HepG2 (cell line): Measurements from ENCODE around the gene RPS19BP1. TPM values are rescaled to one million over a fixed set of nuclear protein-coding genes. Genes with fewer than 3 reads are reported as not detected.

Experiments used
- ATAC-seq: fragments of 200-7000 bp; cut with Tn5 transposase; 3 replicates; pipeline ENCODE4 v1.9.1; 2020; ENCODE audit warnings: mild to moderate bottlenecking, moderate library complexity
- BruUV-seq: library from RNA; stranded (reverse); fragments of 400-500 nt; replicated peaks from 2 replicates; lab custom pipeline; 2021; lab: Mats Ljungman, UMichigan
- CTCF ChIA-PET: fragments of 300-600 bp; formaldehyde crosslinking; extraction: SDS; loops from one replicate; lab custom pipeline; 2021; ENCODE audit warnings: low total read pairs, inconsistent platforms, low intra/inter-chr PET ratio; lab: Yijun Ruan, JAX
- POLR2A ChIA-PET: fragments of 350-600 bp; sonication (Branson Sonifier 250); formaldehyde crosslinking; loops from one replicate; lab custom pipeline; 2020; ENCODE audit warnings: antibody characterized with exemption, inconsistent platforms; lab: Yijun Ruan, JAX
- DNase-seq: peaks from one replicate; pipeline ENCODE4 v3.0.0-alpha.2; 2015; ENCODE audit warnings: low spot score
- FAIRE-seq: peaks from 3 replicates; lab custom pipeline; 2011; peaks lifted over from hg19 to GRCh38; lab: Jason Lieb, UNC
- H2AFZ ChIP-seq: one replicate; pipeline ENCODE4 v1.6.1; 2011; ENCODE audit warnings: low read length, inconsistent platforms
- H3K27ac ChIP-seq: fragments of 300-600 bp; 3 replicates; pipeline ENCODE4 v1.8.0; 2011; ENCODE audit warnings: mixed run types, mild to moderate bottlenecking, mixed read lengths, low read length, inconsistent platforms; ENCODE audit not compliant: insufficient read depth; ENCODE audit errors: extremely low read length
- H3K27me3 ChIP-seq, 2 experiments: fragments of 200-600 bp in 1 of 2; 2 replicates in 1 of 2; 3 replicates in 1 of 2; pipeline versions ENCODE4 v1.6.0 to v1.8.0; 2011; ENCODE audit warnings: low read length in 2 of 2, mild to moderate bottlenecking in 2 of 2, moderate library complexity in 2 of 2, inconsistent platforms in 1 of 2; ENCODE audit not compliant: insufficient read depth in 2 of 2, control insufficient read depth in 1 of 2
- H3K36me3 ChIP-seq, 2 experiments: fragments of 200-600 bp in 1 of 2; replicated peaks in 1 of 2; 2 replicates in 1 of 2; 3 replicates in 1 of 2; pipeline versions ENCODE4 v1.5.1 to v1.8.0; 2011; ENCODE audit warnings: low read length in 2 of 2, inconsistent platforms in 1 of 2; ENCODE audit not compliant: insufficient read depth in 2 of 2, control insufficient read depth in 1 of 2
- H3K4me1 ChIP-seq: 2 replicates; pipeline ENCODE4 v1.5.1; 2012; ENCODE audit warnings: low read length, inconsistent platforms; ENCODE audit not compliant: insufficient read depth
- H3K4me2 ChIP-seq: 2 replicates; pipeline ENCODE4 v1.6.0; 2011; ENCODE audit warnings: low read depth, low read length, inconsistent platforms
- H3K4me3 ChIP-seq, 3 experiments: fragments of 200-600 bp in 1 of 3; sonication (generic), shearing (Covaris generic) in 1 of 3; replicated peaks in 1 of 3; 2 replicates each; pipeline ENCODE4 v1.5.1; 2011 to 2016; ENCODE audit warnings: low read length in 3 of 3, inconsistent platforms in 2 of 3, low read depth in 2 of 3, mild to moderate bottlenecking in 2 of 3, control low read depth in 1 of 3, mixed read lengths in 1 of 3; ENCODE audit not compliant: insufficient read depth in 1 of 3
- H3K79me2 ChIP-seq: one replicate; pipeline ENCODE4 v1.6.1; 2011; ENCODE audit warnings: low read length, inconsistent platforms; ENCODE audit not compliant: insufficient read depth
- H3K9ac ChIP-seq: 2 replicates; pipeline ENCODE4 v1.6.0; 2011; ENCODE audit warnings: mild to moderate bottlenecking, low read depth, low read length, inconsistent platforms; ENCODE audit not compliant: insufficient read depth
- H3K9me3 ChIP-seq: 2 replicates; pipeline ENCODE4 v1.5.1; 2012; ENCODE audit warnings: mild to moderate bottlenecking, low read length
- H4K20me1 ChIP-seq: 2 replicates; pipeline ENCODE4 v1.6.0; 2011; ENCODE audit warnings: inconsistent platforms, mild to moderate bottlenecking, low read length, moderate library complexity; ENCODE audit not compliant: insufficient read depth
- DPF2 ChIP-seq: sonication (generic); formaldehyde crosslinking; IDR thresholded peaks from 2 replicates; pipeline ENCODE4 v1.4.0; 2020; ENCODE audit warnings: mild to moderate bottlenecking, low read depth, missing genetic modification reagents, borderline replicate concordance
- GATAD1 ChIP-seq: IDR thresholded peaks from 2 replicates; pipeline ENCODE4 v1.6.1; 2016; ENCODE audit warnings: missing genetic modification reagents, missing compliant biosample characterization
- GMEB1 ChIP-seq: sonication (generic); formaldehyde crosslinking; IDR thresholded peaks from 2 replicates; pipeline ENCODE4 v1.5.1; 2020; ENCODE audit warnings: missing genetic modification reagents, mild to moderate bottlenecking, borderline replicate concordance
- GZF1 ChIP-seq: sonication (generic); formaldehyde crosslinking; IDR thresholded peaks from 2 replicates; pipeline ENCODE4 v1.5.1; 2020; ENCODE audit warnings: mild to moderate bottlenecking, missing genetic modification reagents
- KDM5B ChIP-seq: sonication (generic); formaldehyde crosslinking; IDR thresholded peaks from 2 replicates; pipeline ENCODE4 v1.4.0; 2020; ENCODE audit warnings: missing genetic modification reagents, mild to moderate bottlenecking, borderline replicate concordance
- MXI1 ChIP-seq: IDR thresholded peaks from 3 replicates; pipeline ENCODE4 v1.6.1; 2012; ENCODE audit warnings: low read depth, low read length, inconsistent platforms, borderline replicate concordance
- PITX1 ChIP-seq: sonication (generic); formaldehyde crosslinking; IDR thresholded peaks from 2 replicates; pipeline ENCODE4 v1.5.1; 2020; ENCODE audit warnings: mild to moderate bottlenecking, missing genetic modification reagents
- SIX4 ChIP-seq: sonication (generic); formaldehyde crosslinking; IDR thresholded peaks from 2 replicates; pipeline ENCODE4 v1.4.0; 2020; ENCODE audit warnings: missing genetic modification reagents
- SPEN ChIP-seq: sonication (generic); formaldehyde crosslinking; IDR thresholded peaks from 2 replicates; pipeline ENCODE4 v1.5.1; 2020; ENCODE audit warnings: low read depth, mild to moderate bottlenecking, missing genetic modification reagents
- ZMAT5 ChIP-seq: sonication (generic); formaldehyde crosslinking; IDR thresholded peaks from 2 replicates; pipeline ENCODE4 v1.5.0; 2020; ENCODE audit warnings: mild to moderate bottlenecking, low read depth, missing genetic modification reagents, borderline replicate concordance
- ZMYM3 ChIP-seq: sonication (generic); formaldehyde crosslinking; IDR thresholded peaks from 2 replicates; pipeline ENCODE4 v1.5.1; 2020; ENCODE audit warnings: mild to moderate bottlenecking, missing genetic modification reagents
- ZNF7 ChIP-seq: IDR thresholded peaks from 2 replicates; pipeline ENCODE4 v1.6.1; 2016; ENCODE audit warnings: missing biosample characterization, missing genetic modification reagents
- WGBS: methylation state at CpG from one replicate; pipeline ENCODE4 v1.1.6; 2017; ENCODE audit warnings: low lambda C conversion rate; 5-methylcytosine and 5-hydroxymethylcytosine counted together
- in situ Hi-C: cut with HindIII; loops from 2 replicates; pipeline ENCODE4 v1.10.0; 2017; ENCODE audit warnings: low pct_unique_long_range_greater_than_20kb; ENCODE audit not compliant: extremely low pct_ligation_motif_present
- intact Hi-C: fragments of 100-400 bp; cut with micrococcal nuclease; formaldehyde crosslinking; loops from one replicate; pipeline ENCODE4 v1.10.0; 2022; ENCODE audit not compliant: unreplicated experiment
- polyA plus RNA-seq, 8 experiments: library from polyadenylated mRNA; depleted of rRNA in 3 of 8; stranded (reverse) in 7 of 8; unstranded in 1 of 8; fragments of >200 nt; fragmentation: Illumina TruSeq in 4 of 8; extraction: Trizol in 4 of 8; gene quantifications; 2 replicates each; pipeline versions ENCODE4 v1.2.1 to v1.2.3, GENCODE V29; 2011 to 2016; ENCODE audit warnings: low read depth in 4 of 8, missing spikeins in 1 of 8, mixed read lengths in 1 of 8; ENCODE audit not compliant: insufficient read depth in 1 of 8
- total RNA-seq, 5 experiments: library from RNA; depleted of rRNA; stranded (reverse); fragments of >200 nt; fragmentation: Illumina TruSeq; extraction: Trizol; gene quantifications; 2 replicates each; pipeline ENCODE4 v1.2.3, GENCODE V29; 2016; ENCODE audit warnings: low read depth in 1 of 5

RPS19BP1 gene
- total and polyA plus RNA-seq, 2 of the 13 experiments (the other 11 are each of a cell fraction or from before 2014, with no cell fraction given) = 44.3 to 81.3 TPM

GRCh38 chr22:39577900-39578299 lies 45.4 kb upstream of the RPS19BP1 start (continued):
- no peak for TF ChIP-seq SIX4 (CRISPR knock-in tag)
- no peak for TF ChIP-seq GZF1 (CRISPR knock-in tag)
- TF ChIP-seq MXI1 = no peak
- TF ChIP-seq GMEB1 = no peak
- no peak for TF ChIP-seq ZMAT5 (CRISPR knock-in tag)
- no peak for TF ChIP-seq PITX1 (CRISPR knock-in tag)
- no peak for TF ChIP-seq ZMYM3 (CRISPR knock-in tag)
- no peak for TF ChIP-seq KDM5B (CRISPR knock-in tag)
- no peak for TF ChIP-seq SPEN
- TF ChIP-seq GATAD1 = no peak
- TF ChIP-seq ZNF7 = no peak

GRCh38 chr22:39577366-39577765 lies 44.8 kb upstream of the RPS19BP1 start:
- intact Hi-C loops = no loop called here
- no peak for TF ChIP-seq DPF2 (CRISPR knock-in tag)
- TF ChIP-seq, all 625 proteins: peak for 0
- ATAC-seq (no peak), DNase-seq (no peak), FAIRE-seq (no peak)
- H3K27me3 ChIP-seq = peaks cover 9 to 63% of the 10 kb centered on the region in 2 experiments; a peak in 4 of 5 replicates
- no peaks in the 10 kb centered on the region for H3K9me3 ChIP-seq
- WGBS = 25% methylated on average over 20 of the region's 21 CpGs
- no peak overlapping the region for H3K4me3 ChIP-seq
- H3K9ac ChIP-seq = no peak overlapping the region
- no peaks in the 10 kb centered on the region for H3K36me3 ChIP-seq
- CTCF ChIA-PET = no interaction called here
- no TSS peak for BruUV-seq
- no peaks in the 10 kb centered on the region for H3K79me2 ChIP-seq
- no peaks in the 10 kb centered on the region for H3K4me1 ChIP-seq
- H3K27ac ChIP-seq = no peak overlapping the region
- H4K20me1 ChIP-seq = no peaks in the 10 kb centered on the region
- in situ Hi-C loops = no loop called here
- POLR2A ChIA-PET = no interaction called here
- H3K4me2 ChIP-seq = no peak overlapping the region
- no peak overlapping the region for H2AFZ ChIP-seq
